ENCODE measurements around the gene CREBL2. TPM values are rescaled to one million over a fixed set of nuclear protein-coding genes. Genes with fewer than 3 reads are reported as not detected.

Gene CREBL2
- total RNA-seq, 1 experiment from 2014 or later = 18.3 TPM

- Mint-ChIP-seq H3K4me3 (peak overlapping the region; percentile 21 to 47), H3K9me3 (no peaks in the 10 kb centered on the region), H3K36me3 (ENCODE audit: insufficient read depth in 1 of 3, low read depth in 3 of 3) (peaks cover 12 to 24% (median 21%) of the 10 kb centered on the region in 3 experiments), H3K27me3 (ENCODE audit: low read depth) (peaks cover 11% of the 10 kb centered on the region), H3K27ac (peak overlapping the region; percentile 16 to 94 (median 27); a peak in 5 of 7 replicates), H3K4me1 (peaks cover 48 to 57% of the 10 kb centered on the region in 2 experiments)
- H4K5ac ChIP-seq (ENCODE audit: insufficient read length, low read depth, low read length) = no peak overlapping the region
- no peak overlapping the region for H3K4ac ChIP-seq (ENCODE audit: low read depth, low read length)
- H3K56ac ChIP-seq (ENCODE audit: insufficient read length, low read depth, low read length) = no peak overlapping the region
- no peak overlapping the region for H2BK20ac ChIP-seq (ENCODE audit: low read depth, low read length, poor library complexity, severe bottlenecking)
- no peak overlapping the region for H3K4me2 ChIP-seq (ENCODE audit: insufficient read depth, insufficient read length, low read length)
- TF ChIP-seq CTCF (conservative IDR thresholded peaks at IDR 0.05) = no peak
- H3K27ac ChIP-seq (ENCODE audit: insufficient read length, low read depth, low read length) = no peak overlapping the region
- DNase-seq = no peak
- no peaks in the 10 kb centered on the region for H4K20me1 ChIP-seq (ENCODE audit: control insufficient read depth, insufficient read depth, insufficient read length)
- H3K23me2 ChIP-seq (ENCODE audit: insufficient read length, low read depth, low read length, poor library complexity, severe bottlenecking) = no peaks in the 10 kb centered on the region
- H2BK12ac ChIP-seq (ENCODE audit: insufficient read length, low read depth, low read length) = no peak overlapping the region
- H2BK120ac ChIP-seq (ENCODE audit: low read depth, low read length, poor library complexity, severe bottlenecking) = peak overlapping the region; percentile 55
- H4K91ac ChIP-seq (ENCODE audit: insufficient read length, low read depth, low read length) = no peak overlapping the region
- no peak overlapping the region for H2BK15ac ChIP-seq (ENCODE audit: low read depth, low read length)
- no peak overlapping the region for H2AFZ ChIP-seq (ENCODE audit: low read length)
- no peak overlapping the region for H2AK5ac ChIP-seq (ENCODE audit: insufficient read length, low read length)
- no peaks in the 10 kb centered on the region for H3K9me3 ChIP-seq (ENCODE audit: control insufficient read depth, low read depth, low read length)
- no peaks in the 10 kb centered on the region for H3K4me1 ChIP-seq (ENCODE audit: insufficient read depth, low read length)
- no peak overlapping the region for H3K23ac ChIP-seq (ENCODE audit: insufficient read length, low read depth, low read length)
- no peak overlapping the region for H3K18ac ChIP-seq (ENCODE audit: insufficient read length, low read depth, low read length)
- H3K79me2 ChIP-seq (ENCODE audit: insufficient read depth, low read length) = no peaks in the 10 kb centered on the region; the same call in 1 of the 2 replicates
- peaks cover 21% of the 10 kb centered on the region; the same call in 1 of the 2 replicates for H3K27me3 ChIP-seq (ENCODE audit: insufficient read depth, low read length)
- no CpG with 5 or more reads among the region's 3 CpGs for WGBS (ENCODE audit: extremely low coverage, insufficient read length, low lambda C conversion rate)
- H3T11ph ChIP-seq (ENCODE audit: low read length) = no peak overlapping the region
- H3K79me1 ChIP-seq (ENCODE audit: insufficient read depth, low read depth, low read length, poor library complexity, severe bottlenecking) = peaks cover 3% of the 10 kb centered on the region
- no peak overlapping the region for H3K9ac ChIP-seq (ENCODE audit: extremely low read depth, insufficient read length, low read length)
- H2BK5ac ChIP-seq (ENCODE audit: insufficient read length, low read length) = no peak overlapping the region
- no peak overlapping the region for H3K14ac ChIP-seq (ENCODE audit: insufficient read depth, low read length)
- no peak overlapping the region for H4K8ac ChIP-seq (replicated peaks; ENCODE audit: insufficient read length, low read depth, low read length)
Observed at GRCh38 chr12:12676605-12677004, 64.9 kb downstream of the CREBL2 start.
